Tibial artery (tissue), 4 donors: ENCODE data around the gene FLT3LG.

ENCODE experiments used
- DNase-seq, 2 donors: peaks; one replicate each; pipeline ENCODE4 v3.0.0-alpha.2; 2019
- H3K27ac ChIP-seq, 2 donors: fragments of 200-600 bp; sonication (generic) in 1 of 2; 1 replicate in 1 of 2; 2 replicates in 1 of 2; pipeline ENCODE4 v1.5.1; 2018 to 2019; ENCODE audit warnings: mild to moderate bottlenecking in 1 of 2
- H3K27me3 ChIP-seq, 2 donors: fragments of 200-600 bp; sonication (generic) in 1 of 2; one replicate each; pipeline versions ENCODE4 v1.5.1 to v1.6.0; 2016 to 2019
- H3K36me3 ChIP-seq, 3 donors: fragments of 200-600 bp; sonication (generic) in 2 of 3; one replicate each; pipeline ENCODE4 v1.5.1; 2016 to 2019; ENCODE audit warnings: mild to moderate bottlenecking in 2 of 3
- H3K4me1 ChIP-seq, 4 donors: fragments of 200-600 bp; sonication (generic) in 2 of 4; 1 replicate in 3 of 4; 2 replicates in 1 of 4; pipeline ENCODE4 v1.5.1; 2016 to 2019
- H3K4me3 ChIP-seq, 2 donors: fragments of 200-600 bp; sonication (generic) in 1 of 2; 1 replicate in 1 of 2; 2 replicates in 1 of 2; pipeline ENCODE4 v1.5.1; 2018 to 2019; ENCODE audit warnings: mild to moderate bottlenecking in 2 of 2
- H3K9me3 ChIP-seq, 3 donors: fragments of 200-600 bp; sonication (generic) in 1 of 3; one replicate each; pipeline ENCODE4 v1.5.1; 2016 to 2019
- intact Hi-C: fragments of 100-400 bp; cut with DNase I; formaldehyde crosslinking; loops from one replicate; pipeline ENCODE4 v1.15.0; 2023; ENCODE audit warnings: low total_unique reads
- TF ChIP-seq, protein P1 (sequence below), 2 experiments: fragments of 200-600 bp in 1 of 2; fragments of 450-650 bp in 1 of 2; IDR thresholded peaks; one replicate each; pipeline ENCODE4 v1.5.1; 2017 to 2019; ENCODE audit warnings: antibody characterized with exemption in 2 of 2, mild to moderate bottlenecking in 1 of 2, moderate library complexity in 1 of 2

FLT3LG gene

DNA sequence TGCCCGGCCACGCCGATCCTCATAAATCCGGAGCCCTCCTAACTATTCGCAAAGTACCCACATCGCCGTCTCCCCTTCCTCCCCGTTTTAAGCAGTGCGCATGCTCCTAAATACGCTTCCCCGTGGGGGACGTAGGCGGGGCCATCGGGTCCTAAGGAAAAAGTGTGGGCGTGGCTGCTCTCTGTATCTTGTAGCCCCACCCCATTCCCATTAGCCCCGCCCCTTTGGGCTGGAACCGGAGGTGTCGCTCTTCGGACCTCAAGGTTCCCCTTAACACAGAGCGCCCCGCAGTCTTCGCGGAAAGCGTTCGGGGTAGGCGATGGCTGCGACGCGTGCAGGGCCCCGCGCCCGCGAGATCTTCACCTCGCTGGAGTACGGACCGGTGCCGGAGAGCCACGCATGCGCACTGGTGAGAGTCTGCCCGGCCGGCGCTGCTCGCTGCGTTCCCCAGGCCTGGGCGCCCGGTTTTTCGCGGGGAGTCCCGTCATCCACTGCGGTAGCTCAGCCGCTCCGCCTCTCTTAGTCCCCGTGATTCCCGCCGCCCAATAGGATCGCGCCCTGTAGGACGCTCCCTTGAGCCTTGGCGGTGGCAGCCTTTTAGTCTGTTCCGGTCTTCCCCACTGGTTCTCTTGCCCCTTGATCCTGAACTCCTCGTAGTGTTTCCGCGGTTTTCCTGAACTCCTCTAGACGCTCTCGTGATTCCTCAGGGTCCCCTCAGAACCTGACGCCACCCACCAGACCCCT lies 20.8 kb upstream of the FLT3LG start, which contains the start of gene ALDH16A1:
TSS of gene ALDH16A1 (plus strand) at position 213 of the 744 bp plus-strand sequence. CDS start at position 320, 107 bp downstream.
- intact Hi-C loops = no loop called here
- H3K36me3 ChIP-seq = peaks cover 7 to 17% (median 9%) of the 10 kb centered on the region in 3 donors
- H3K27ac ChIP-seq = peak within 1 kb of the TSS; percentile 94 to 100
- peaks cover 0 to 21% (median 12%) of the 10 kb centered on the region in 4 donors for H3K4me1 ChIP-seq
- H3K27me3 ChIP-seq = no peaks in the 10 kb centered on the region
- peak; percentile 98 to 99 for DNase-seq
- TF ChIP-seq, protein P1, sequence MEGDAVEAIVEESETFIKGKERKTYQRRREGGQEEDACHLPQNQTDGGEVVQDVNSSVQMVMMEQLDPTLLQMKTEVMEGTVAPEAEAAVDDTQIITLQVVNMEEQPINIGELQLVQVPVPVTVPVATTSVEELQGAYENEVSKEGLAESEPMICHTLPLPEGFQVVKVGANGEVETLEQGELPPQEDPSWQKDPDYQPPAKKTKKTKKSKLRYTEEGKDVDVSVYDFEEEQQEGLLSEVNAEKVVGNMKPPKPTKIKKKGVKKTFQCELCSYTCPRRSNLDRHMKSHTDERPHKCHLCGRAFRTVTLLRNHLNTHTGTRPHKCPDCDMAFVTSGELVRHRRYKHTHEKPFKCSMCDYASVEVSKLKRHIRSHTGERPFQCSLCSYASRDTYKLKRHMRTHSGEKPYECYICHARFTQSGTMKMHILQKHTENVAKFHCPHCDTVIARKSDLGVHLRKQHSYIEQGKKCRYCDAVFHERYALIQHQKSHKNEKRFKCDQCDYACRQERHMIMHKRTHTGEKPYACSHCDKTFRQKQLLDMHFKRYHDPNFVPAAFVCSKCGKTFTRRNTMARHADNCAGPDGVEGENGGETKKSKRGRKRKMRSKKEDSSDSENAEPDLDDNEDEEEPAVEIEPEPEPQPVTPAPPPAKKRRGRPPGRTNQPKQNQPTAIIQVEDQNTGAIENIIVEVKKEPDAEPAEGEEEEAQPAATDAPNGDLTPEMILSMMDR (IDR thresholded peaks at IDR 0.05) = no peak
- H3K4me3 ChIP-seq = peak within 1 kb of the TSS; percentile 62 to 85
- no peaks in the 10 kb centered on the region for H3K9me3 ChIP-seq

DNA sequence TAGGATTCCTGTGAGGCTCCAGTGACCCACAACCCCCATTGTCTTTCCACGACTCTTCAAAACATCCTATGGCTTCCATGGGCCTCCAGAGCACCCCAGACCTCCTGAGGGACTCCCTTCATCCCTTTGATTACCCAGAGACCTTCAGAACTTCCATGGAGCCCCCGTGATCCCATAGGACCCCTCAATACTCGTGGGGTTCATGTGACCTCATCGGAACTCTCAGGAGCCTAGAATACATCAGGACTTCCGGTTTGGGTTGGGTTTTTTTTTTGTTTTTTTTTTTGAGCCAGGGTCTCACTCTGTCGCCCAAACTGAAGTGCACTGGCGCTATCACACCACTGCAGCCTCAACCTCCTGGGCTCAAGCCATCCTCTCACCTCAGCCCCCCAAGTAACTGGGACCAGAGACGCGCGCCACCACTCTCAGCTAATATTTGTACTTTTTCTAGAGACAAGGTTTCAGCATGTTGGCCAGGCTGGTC lies 20.2 kb upstream of the FLT3LG start:
- H3K36me3 ChIP-seq = peaks cover 6 to 11% (median 7%) of the 10 kb centered on the region in 3 donors
- H3K9me3 ChIP-seq = no peaks in the 10 kb centered on the region
- H3K27ac ChIP-seq = peak overlapping the region; percentile 94 to 100
- TF ChIP-seq, protein P1 (IDR thresholded peaks at IDR 0.05) = no peak
- H3K4me3 ChIP-seq = peak overlapping the region; percentile 62 to 85
- peaks cover 0 to 21% (median 12%) of the 10 kb centered on the region in 4 donors for H3K4me1 ChIP-seq
- intact Hi-C loops = no loop called here
- DNase-seq = no peak
- H3K27me3 ChIP-seq = no peaks in the 10 kb centered on the region

DNA sequence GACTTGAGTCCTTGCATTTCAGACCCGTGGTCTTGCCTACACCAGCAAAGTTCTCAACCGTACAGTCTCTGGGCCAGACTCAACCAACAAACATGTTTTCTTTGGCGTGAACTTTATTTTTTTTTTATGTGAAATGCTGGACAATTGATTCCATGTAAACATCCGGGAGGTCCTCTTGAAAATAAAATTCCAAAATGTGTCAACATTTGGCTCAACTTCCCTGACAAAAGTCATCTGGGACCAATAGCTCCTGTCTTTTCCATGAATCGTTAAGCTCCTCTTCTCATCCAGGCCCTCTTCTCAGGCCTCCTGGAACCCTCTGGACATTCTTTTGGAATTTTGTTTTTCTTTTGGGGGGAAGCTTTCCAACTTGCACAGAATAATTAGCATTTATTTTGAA lies 18.2 kb upstream of the FLT3LG start:
- H3K27me3 ChIP-seq = no peaks in the 10 kb centered on the region
- intact Hi-C loops = no loop called here
- H3K36me3 ChIP-seq = peaks cover 9 to 14% (median 14%) of the 10 kb centered on the region in 3 donors
- H3K27ac ChIP-seq = no peak overlapping the region
- no peaks in the 10 kb centered on the region for H3K9me3 ChIP-seq
- TF ChIP-seq, protein P1 (IDR thresholded peaks at IDR 0.05) = no peak
- peaks cover 0 to 15% (median 8%) of the 10 kb centered on the region in 4 donors for H3K4me1 ChIP-seq
- no peak for DNase-seq
- H3K4me3 ChIP-seq = no peak overlapping the region

DNA sequence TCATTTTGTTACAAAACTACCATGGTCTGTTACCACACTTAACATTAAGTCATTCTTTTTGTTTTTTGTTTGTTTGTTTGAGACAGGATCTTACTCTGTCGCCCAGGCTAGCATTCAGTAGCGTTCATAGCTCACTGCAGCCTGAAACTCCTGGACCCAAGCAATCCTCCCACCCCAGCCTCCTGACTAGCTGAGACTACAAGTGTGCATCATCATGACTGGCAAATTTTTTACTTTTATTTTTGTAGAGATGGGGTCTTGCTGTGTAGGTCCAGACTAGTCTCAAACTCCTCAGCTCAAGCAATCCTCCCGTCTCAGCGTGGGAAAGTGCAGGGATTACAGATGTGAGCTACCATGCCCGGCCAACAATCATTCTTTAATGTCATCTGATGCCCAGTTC lies 17.7 kb upstream of the FLT3LG start:
- Histone ChIP-seq H3K36me3 (peaks cover 9 to 15% (median 14%) of the 10 kb centered on the region in 3 donors), H3K4me3 (no peak overlapping the region), H3K27ac (peak overlapping the region in 1 of 2 donors; percentile 17), H3K4me1 (peaks cover 0 to 14% (median 8%) of the 10 kb centered on the region in 4 donors), H3K27me3 (no peaks in the 10 kb centered on the region), H3K9me3 (no peaks in the 10 kb centered on the region)
- intact Hi-C loops = no loop called here
- no peak for DNase-seq
- TF ChIP-seq, protein P1 (IDR thresholded peaks at IDR 0.05) = no peak

DNA sequence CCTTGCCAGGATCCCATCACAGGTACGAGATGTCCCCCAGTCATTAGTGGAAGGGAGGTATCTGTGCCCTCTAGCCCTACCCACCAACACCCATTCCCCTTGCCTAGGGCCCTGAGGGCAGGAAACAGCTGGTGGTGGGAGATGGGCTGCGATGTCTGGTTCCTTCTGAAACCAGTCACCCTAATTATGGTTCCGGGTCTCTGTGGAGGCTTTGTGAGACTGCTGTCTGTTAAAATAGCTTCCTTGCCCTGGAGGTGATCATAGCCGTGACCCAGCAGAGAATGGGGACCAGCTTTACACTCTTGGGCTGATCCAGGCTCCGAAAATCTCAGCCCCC lies 15.5 kb upstream of the FLT3LG start:
- H3K27ac ChIP-seq = no peak overlapping the region
- DNase-seq = no peak
- intact Hi-C loops = no loop called here
- H3K4me1 ChIP-seq = peaks cover 0 to 10% (median 8%) of the 10 kb centered on the region in 4 donors
- H3K4me3 ChIP-seq = no peak overlapping the region
- TF ChIP-seq, protein P1 (IDR thresholded peaks at IDR 0.05) = no peak
- H3K36me3 ChIP-seq = peaks cover 9 to 25% (median 15%) of the 10 kb centered on the region in 3 donors
- H3K27me3 ChIP-seq = no peaks in the 10 kb centered on the region
- H3K9me3 ChIP-seq = no peaks in the 10 kb centered on the region
